CD4-positive, alpha-beta T cell treated with Interleukin-6 for 4 hours (primary cell): Measurements from ENCODE around the gene PRELID2.

Experiments
- DNase-seq: peaks from one replicate; pipeline ENCODE4 v3.0.0-alpha.2; 2020; ENCODE audit warnings: mixed read lengths

Gene PRELID2

DNA sequence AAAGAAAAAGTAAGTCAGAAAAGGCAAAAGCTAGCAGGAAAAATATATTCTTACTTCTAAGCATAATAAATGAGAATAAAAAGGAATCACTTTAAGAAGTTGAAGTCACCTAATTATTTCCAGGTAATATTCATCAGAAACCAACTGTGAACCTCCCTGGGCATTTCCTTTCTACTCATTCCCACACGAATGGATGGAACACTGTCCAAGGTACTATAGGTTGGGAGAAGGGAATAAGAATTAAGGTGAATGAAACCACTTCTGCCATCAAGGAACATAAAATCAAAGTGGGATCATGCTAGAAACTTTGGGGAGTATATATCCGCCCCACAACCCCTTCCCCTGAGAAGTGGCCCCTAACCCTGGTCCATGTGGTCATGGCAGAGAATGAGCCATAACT is 41.6 kb downstream of the PRELID2 start:
- no peak for DNase-seq

DNA sequence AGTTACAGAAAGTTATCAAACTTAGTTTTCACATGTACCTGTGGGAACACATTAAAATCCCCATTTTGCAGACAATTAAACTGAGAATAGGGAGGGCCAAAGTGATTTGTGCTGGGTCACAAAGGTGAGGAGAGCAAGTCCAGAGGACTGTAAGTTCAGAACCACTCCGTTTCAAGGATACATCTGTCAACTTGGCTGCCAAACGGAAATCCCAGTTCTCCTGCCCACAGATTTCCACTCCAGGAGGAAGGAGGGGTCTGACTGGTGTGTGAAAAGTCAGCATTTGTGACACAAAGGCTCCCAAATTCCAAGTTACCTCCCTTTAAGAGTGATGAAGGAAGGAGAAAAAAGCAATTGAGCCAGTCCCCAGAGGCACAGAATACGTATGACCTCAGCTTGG is 42.3 kb downstream of the PRELID2 start:
- no peak for DNase-seq

DNA sequence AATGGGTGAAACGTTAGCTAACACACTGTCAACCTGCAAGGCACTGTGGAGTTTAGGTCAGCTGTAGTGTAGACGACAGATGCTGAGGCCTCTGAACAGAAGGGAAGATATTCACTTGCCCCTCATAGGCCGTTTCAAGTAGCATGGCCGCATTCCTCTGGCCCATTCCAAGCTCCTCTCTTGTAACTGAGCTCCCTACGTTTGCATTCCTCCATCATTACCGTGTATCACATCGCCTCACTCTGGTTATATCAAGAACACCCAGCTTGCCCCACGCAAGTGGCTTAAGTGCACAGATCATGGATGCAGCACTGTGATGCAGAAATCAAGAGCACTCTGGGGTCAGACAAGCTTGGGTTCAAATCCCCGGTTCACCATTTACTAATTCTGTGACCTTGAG is 43.3 kb downstream of the PRELID2 start:
- no peak for DNase-seq

- no peak for DNase-seq
These were observed 47.1 kb downstream of the PRELID2 start for GRCh38 chr5:145787996-145788395.

GRCh38 chr5:145787507-145787906 is 47.6 kb downstream of the PRELID2 start:
- no peak for DNase-seq

DNA sequence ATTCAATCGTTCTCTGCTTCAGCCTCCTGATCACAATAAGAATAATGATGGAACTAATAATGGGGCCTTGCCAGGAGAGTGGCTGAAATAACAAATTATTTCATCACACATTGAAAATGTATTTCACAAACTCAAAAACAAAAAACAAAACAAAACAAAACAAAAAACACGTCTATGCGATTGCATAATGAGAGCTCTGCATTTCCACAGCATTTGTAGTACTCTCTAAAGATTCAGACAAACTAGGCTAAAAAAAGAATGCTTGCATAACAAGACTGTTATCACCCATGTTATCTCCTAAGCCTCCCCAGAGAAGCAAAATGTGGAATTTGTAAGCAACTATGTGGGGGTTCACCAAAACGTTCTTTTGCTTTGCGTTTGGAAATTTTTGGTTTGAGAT is 48.1 kb downstream of the PRELID2 start:
- DNase-seq = no peak

DNA sequence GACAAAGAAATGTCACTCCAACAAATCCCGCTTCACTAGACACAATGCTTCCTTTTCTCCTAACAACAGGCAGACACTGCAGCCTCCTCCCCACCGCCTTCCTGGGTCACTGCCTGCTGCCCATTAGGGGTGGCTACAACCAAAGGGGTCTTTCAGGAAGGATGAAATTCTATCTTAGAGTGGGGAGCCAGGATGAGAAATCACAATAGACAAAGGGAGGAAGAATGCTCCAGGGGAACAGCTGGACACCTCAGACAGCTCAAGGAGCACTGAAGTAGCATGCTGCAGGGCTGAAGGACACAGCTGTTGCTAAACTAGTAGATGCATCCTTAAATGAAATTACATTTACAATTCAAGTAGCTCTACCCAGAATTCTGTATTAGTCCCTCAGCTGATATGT is 54.2 kb downstream of the PRELID2 start:
- DNase-seq = no peak

- no peak for DNase-seq
These were observed 56.8 kb downstream of the PRELID2 start for GRCh38 chr5:145778144-145778900.

DNA sequence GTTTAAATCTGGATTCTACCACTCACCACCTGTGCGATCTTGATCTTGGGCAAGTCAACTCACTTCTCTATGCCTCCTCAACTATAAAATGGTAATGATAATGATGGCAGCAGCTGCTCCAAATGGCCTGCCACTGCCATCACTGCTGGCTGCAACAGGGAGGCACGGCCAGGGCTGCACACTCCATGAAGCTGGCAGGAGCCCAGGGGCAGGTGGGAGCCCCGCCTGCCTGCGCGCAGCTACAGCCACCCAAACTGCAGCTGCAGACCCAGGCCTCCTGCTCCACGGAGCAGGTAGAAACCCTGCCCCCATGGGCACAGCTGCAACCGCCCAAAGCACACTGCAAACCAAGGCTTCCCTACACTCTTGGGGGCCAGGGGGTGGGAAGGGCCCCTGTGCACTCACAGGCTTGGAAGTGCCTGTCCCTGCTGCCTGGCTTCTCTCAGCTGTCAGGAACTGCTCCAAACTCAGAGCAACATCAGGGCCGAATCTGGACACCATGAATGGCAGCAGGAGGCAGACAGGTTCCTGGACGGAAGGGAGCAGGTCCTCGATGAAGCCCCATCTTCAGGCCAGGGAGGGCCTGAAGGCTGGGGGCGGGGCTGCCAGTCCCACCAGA is 57.6 kb downstream of the PRELID2 start:
- no peak for DNase-seq

DNA sequence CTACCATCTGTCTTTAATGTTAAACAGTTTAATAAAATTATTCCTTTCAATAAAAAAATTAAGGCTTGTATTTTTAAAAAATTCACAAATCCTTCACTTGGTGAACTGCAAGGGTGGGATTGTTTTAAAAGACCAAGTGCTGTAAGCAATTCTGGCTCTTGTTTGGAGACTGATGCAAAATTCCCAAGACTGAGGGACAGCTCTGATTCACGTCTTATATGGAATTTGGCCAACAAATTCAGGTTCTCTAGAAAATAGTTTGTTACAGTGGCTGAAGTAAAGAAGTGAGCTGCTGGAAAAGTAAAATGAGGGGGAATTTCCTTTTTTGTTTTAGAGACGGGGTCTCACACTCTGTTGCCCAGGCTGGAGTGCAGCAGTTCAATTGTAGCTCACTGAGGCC is 58.3 kb downstream of the PRELID2 start:
- no peak for DNase-seq

DNA sequence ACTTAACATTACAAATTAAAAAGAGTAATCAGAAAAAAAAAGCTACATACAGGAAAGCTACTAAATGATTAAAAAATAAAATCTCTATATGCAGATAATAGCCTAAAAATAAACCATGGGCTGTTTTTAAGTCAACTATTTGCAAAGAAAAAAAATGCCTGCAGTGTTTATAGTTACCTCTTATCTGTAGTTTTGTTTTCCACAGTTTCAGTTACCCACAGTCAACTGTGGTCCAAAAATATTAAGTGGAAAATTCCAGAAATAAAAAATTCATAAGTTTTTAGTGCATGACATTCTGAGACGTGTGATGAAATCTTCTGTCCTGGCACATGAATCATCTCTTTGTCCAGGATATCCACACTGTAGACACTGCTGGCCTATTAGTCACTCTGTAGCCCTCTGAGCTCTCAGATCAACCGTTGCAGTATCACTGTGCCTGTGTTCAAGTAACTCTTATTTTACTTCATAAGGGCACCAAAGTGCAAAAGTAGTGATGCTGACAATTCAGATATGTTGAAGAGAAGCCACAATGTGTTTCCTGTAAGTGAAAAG is 59.2 kb downstream of the PRELID2 start:
- DNase-seq = no peak

DNA sequence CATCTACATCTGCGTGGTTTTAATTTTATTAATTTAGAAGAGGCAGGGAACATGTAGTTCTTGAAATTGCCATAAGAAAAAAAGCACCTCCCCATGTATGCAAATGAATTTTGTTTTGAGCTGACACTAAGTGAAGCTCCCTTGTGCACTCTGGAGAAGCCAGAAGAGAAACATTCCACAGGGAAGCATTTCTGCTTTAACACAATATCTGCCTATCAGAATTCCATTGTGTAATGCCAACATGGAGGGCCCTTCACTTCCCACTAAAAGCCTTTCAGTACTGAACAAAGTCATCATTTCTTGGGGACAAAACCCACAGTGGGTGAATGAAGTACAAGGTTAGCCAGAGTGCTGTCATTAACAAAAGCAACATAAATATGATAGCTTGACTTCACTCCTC is 59.7 kb downstream of the PRELID2 start:
- DNase-seq = no peak

- DNase-seq = no peak
These were observed 60.7 kb downstream of the PRELID2 start for GRCh38 chr5:145774442-145774841.

DNA sequence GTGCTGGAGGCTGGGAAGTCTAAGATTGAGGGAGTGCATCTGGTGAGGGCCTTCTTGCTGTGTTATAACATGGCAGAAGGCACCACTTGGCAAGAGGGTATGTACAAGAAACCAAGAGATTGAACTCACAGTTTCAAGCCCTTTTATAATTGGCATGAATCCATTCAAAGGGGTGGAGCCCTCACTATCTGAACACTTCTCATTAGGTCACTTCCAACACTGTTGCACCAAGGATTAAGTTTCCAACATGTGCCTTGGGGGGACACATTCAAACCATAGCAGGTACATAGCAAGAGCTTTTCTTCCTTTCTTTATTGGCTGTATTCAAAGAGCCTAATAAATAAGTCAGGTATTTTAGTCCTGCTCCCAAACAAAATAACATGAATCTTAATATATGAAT is 62.7 kb downstream of the PRELID2 start:
- no peak for DNase-seq

- no peak for DNase-seq
These were observed 66.3 kb downstream of the PRELID2 start for GRCh38 chr5:145768863-145769262.

- DNase-seq = no peak
These were observed 70.8 kb downstream of the PRELID2 start for GRCh38 chr5:145764325-145764724.

- no peak for DNase-seq
These were observed 72.3 kb downstream of the PRELID2 start for GRCh38 chr5:145762833-145763232.

- no peak for DNase-seq
These were observed 73.9 kb downstream of the PRELID2 start for GRCh38 chr5:145761254-145761653.

GRCh38 chr5:145760660-145761059 is 74.5 kb downstream of the PRELID2 start:
- DNase-seq = no peak

DNA sequence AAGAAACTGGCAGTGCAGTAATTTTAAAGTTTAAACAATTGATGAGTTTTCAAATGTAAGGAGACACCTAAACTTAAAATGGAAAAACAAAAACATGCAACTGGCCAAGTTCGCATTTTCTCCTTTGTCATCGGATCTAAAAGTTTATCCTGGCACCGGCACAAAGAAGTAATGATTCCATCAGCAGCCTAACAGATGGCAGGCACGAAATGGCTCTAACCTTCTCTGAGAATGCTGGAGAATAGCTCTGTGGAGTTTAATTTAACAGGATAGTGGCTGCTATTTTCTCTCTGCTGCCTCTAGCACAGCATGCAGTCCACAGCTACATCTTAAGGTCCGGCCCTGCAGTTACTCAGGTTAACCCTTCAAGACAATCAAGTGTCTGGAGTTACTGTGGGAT is 82.2 kb downstream of the PRELID2 start:
- DNase-seq = no peak

DNA sequence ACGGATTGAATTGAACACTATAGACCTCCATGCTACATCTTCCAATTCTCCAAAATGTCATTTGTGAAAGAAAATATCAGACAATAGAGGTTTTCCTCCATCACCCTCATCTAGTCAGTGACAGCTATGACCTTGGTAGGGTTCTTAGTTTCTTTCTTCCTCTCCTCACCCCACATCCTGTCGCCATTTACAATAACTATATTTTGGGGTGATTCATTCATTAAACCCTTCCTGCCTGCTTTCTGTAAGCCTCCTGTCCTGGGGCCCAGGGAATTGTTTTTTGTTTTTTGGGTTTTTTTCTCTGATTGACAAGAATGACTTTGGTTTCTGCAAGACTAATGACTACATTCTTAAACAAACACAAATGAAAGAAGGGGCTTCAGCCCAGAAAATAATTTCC is 82.6 kb downstream of the PRELID2 start:
- DNase-seq = no peak

GRCh38 chr5:145750199-145750598 is 84.9 kb downstream of the PRELID2 start:
- DNase-seq = no peak

- DNase-seq = no peak
These were observed 91.6 kb downstream of the PRELID2 start for GRCh38 chr5:145743396-145744061.

- DNase-seq = no peak
These were observed 95.3 kb downstream of the PRELID2 start for GRCh38 chr5:145739843-145740242.
